GM18873 (cell line): ENCODE data around the gene RPA3.

Experiments used
- ATAC-seq: cut with Tn5 transposase; IDR thresholded peaks from one replicate; pipeline ENCODE4 v1.9.1; 2021; ENCODE audit warnings: mild to moderate bottlenecking, moderate library complexity, moderate number of reproducible peaks; ENCODE audit not compliant: unreplicated experiment, low FRiP score

Gene RPA3

DNA sequence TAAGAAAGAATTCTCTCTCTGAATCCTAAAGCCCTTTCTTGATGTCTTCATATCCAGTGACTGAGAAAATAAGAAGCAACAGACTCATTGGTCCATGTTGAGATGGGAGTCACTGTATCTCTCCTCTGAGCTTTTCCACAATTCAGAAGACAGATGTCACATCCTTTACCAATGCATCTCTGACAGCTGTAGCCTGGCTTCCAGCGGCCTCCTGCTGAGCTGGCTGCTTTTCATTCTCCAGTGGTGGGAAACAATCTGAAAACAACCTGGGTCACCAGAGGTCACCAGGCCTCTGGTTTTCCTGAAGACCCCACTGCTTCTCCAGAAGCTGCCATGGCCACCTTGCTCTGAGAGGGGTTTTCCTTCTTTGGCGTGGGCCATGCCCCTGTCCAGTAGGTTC, 18.3 kb upstream of the RPA3 start:
- no peak for ATAC-seq

DNA sequence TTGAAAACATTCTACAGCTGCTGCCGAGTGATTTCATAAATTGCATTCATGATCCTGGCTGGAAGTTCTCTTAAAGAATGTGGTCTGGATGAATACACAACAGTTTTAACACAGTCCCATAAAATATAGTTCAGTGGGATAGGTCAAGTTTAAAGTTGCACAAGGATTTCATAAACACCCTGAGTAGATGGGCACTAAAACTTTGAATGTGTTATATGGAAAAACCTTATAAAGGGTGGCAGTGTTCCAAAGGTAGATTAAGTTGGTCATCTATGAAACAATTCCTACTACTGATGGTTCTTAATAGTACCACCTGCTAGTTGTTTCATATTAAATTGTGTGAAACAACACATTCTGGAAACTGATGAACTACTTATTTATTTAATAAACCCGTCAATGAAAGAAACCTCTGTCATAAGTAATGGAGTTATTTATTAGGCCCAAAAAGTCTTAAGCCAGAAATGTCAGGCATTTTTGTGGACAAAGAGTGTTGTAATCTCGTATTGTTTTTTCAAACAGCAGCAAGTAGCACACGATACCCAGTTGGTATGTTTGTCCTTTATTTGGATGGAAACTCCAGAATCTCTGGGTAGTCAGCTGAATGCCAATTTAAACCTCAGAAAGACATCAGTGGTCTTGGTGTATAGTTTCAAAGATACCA, 14.3 kb upstream of the RPA3 start:
- no peak for ATAC-seq

DNA sequence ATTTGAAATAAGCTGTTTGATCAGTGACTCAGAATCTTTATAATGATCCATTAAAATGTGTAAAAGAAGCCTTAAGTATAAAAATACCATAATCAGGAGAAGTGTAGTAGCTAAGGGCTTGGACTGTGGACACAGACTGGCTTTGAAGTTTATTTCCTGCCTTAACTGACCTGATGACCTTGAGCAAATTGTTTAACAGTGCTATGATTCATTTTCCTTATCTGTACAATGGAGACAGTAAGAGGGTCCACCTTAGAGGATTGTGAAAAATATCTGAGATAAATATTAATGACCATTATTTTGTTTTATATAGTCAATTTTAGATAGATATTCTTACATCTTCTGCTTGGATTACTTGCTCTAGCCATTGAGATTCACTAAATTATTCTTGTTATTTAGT, 13.3 kb upstream of the RPA3 start:
- no peak for ATAC-seq

DNA sequence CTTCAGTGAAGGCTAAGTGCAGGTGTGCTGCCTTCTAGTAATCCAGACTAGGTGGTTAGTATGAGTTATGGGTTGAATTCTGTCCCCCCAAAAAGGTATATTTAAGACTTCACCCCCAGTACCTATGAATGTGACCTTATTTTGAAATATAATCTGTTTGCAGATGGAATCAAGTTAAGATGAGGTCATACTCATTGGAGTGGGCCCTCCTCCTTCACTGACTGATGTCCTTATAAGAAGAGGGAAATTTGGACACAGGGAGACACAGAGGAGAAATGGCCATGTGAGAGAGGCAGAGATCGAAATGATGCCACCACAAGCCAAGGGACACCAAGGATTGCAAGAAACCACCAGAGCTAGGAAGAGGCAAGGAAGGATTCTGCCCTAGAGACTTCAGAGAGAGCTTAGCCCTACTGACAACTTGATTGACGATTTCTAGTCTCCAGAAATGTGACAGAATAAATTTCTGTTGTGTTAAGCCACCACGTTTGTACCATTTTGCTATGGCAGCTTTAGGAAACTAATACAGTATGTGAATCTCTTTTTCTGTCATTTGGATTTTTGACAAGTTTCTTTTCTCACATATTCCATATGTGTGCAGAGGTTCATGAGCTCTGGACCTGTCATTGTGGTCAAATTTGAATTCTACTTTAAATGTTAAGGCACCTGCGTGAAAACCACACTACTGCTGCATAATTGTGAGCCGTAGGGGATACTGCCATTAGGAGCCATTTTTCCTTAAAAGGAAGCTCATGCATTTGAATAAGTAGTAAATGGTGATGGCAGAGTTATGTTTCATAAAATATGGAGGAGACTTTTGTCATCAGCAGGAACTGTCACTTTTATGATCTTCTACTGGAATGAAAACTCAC, 2.6 kb upstream of the RPA3 start:
- ATAC-seq, result no peak

DNA sequence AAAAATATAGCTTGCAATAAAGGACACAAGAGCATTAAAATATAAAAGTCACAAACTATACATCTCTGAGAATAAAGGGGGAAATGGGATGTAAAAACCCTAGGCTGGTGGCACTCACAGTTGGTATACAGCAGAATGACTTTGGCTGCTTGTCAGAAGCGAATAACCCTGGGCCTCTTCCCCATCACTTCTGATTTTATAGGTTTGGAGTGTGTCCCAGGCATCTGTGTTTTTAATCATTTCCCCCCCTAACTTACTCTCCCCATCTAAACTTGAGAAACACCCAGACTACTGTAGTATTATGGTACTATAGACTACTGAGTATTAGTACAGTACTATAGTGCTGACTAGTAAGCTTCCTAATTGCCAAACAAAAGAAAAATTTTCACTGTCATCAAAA, 1.8 kb upstream of the RPA3 start:
- no peak for ATAC-seq

DNA sequence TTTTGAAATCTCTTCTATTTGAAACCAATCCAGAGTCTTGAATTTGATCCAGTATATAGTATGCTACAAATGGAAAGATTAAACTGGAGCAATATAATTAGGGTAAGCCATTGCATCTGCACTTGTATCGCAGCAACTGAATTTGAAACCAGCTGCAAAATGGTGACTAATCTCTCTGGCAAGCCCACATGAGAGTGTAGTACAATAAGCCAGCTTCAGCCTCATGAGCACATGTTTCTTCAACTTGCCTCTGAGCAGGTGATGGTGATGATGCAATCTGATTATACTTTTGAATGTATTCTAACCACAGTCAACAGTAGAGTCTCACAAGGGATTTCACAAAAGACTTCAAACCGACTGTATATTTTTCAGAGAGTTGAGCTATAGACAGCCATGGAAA, 829 bp upstream of the RPA3 start:
- peak; percentile 94 for ATAC-seq

DNA sequence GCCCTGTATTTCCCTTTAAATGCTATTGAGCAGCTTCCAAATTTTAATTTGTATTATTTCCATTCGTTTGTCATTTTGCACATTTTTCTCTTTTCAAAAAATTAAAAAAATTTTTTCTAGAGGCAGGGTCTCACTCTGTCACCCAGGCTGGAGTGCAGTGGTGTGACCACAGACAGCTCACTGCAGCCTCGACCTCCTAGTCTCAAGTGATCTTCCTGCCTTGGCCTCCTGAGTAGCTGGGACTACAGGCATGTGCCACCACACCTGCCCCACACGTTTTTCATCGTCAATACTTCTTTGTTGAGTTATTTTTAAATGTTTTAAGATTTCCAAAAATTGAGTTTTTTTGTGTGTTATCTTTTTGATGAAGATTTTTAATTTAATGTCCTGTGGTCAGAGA, 4.7 kb downstream of the RPA3 start:
- ATAC-seq, result no peak

DNA sequence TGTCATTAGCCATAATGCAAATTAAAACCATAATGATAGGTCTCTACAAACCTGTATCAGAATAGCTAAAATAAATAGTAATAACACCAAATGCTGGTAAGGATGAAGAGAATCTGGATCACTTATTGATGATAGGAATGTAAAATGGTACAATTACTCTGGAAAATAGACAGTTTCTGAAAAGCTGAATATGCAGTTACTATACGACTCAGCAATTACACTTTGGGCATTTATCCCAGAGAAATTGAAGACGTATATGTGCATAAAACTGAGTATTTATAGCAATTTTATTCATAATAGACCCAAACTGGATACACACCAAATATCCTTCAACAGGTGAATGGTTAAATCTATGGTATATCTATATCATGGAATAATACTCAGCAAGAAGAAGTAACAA, 7.9 kb downstream of the RPA3 start:
- ATAC-seq, result no peak

DNA sequence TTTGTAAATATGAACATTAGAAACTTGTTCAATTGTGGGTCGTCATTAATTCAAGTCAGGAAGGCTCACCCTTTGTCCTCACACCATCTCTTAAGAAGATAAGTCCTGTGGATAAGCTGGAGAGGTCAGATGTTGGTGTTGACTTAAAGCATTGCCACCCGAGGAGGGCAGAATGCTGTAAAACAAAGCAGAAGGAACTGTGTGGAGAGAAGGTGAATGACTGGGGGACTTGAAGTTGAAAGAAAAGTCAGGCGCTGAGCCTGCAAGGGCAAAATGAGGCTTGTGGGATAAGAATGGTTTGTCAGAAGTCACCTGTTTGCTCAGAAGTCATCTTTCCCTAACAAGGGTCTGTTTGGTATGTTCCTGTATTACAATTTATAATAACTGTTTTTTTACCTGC, 9.1 kb downstream of the RPA3 start:
- ATAC-seq, result no peak

DNA sequence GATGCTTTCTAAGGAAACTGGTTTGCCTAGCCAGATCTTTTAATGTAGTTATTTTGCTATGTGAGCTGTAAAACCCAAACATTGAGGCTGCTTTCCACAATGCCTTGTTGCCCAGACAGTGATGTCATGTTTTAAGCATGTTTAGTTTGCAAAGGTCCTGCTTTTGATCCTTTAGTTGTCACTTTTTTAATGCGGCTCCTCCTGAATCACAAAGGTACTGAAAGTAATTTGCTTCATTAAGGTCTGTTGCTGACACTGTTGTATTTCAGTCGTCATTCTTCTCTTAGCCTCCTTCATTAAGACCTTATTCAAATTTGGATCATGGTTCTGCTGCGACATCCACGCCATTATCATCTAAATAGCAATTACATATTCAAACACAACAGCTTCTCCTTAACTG, 10.6 kb downstream of the RPA3 start:
- ATAC-seq, result no peak

DNA sequence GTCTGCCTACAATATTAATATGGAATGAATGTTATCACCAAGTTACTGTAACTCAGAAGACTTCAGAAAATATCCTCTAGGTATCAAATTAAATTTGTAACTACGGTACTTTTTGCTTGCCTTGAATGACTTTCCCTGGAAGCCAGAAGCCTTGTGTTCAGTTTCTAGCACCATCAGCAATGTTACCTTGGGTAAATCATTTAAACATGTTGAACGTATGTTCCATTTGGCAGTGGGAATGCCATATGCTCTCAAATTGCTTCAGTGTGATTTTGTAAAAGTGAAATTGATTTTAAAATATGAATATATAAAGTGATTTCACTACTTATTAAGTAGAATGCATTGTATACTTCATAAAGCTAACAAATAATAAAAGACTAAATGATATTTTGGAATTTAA, 11.2 kb downstream of the RPA3 start:
- no peak for ATAC-seq

DNA sequence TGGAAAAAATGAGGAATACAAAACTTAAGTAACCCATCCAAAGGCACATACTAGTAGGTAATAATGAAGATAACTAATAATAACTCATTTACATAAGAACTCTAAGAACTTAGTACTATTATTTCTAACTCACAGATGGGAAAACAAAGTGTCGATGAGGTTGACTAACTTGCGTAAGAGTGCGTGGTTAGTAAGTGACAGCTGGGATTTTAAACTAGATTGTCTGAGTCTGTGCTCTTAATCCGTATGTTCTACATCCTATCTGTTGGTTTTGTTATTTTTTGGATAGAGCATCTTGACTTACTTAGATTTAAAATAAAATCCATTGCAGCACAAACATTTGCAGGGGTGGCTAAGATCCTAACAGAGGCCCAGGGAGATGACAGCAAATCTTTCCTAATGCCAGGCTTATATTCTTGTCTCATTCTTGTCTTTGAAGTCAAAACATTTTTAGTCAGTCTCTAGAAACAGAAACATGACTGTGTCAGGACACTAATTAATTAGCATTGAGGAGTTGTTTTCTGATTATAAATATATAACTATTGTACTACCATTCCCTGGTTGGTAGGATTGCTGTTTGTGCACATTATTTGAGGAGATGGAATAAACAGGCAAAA, 11.7 kb downstream of the RPA3 start:
- no peak for ATAC-seq

DNA sequence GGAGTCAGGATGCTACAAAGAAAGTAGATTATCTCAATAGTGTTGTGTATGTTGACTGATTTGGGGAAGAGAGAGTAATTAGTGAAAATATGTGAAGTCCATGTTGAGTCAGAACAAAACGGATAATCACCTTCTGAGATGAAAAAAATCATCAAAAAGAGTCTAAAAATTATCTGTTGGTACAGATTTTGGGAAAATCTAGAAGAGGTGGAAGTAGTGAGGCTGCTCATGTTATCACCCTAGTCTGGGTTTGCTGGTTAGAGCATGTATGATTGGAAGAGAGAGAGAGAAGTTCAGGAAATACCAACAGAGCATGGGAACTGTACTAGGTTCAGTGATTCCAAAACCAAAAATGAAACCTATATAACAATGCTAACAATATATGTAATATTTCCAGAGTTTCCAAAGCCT, 12.3 kb downstream of the RPA3 start:
- no peak for ATAC-seq

DNA sequence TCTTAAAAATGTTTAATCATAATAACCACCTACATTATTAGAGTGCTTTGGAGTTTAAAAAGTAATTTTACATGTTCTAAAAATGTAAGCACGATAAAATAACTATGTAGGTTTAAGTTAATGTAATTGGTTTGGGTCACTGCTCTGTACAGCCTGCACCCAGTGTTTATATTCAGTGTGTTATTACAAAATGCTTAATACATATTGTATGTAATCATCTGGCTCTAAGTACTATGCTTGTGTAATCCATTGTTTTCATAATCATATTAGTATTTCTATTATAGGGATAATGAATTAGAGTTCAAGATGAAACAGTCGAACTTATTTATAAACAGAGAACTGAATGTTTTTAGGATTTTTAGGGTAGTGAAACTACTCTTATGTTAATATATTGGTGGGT, 13.1 kb downstream of the RPA3 start:
- ATAC-seq, result no peak

DNA sequence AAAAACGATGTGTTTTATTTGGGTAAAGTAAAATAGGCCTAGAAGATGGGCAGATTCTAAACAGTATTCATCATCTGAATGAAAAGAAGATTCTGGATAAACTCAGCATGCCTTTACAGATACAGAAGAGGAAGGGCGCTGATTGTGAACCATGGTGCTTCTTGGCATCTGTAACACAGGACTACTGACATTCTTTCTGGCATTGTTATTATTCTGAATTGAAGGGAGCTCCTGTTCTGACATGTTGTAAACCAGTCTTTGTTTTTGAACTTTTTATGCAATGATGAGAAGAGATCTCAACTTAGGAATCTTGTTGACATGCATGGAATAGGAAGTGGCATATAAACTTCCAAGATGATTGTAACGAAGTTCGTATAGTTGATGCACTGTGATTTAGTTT, 13.5 kb downstream of the RPA3 start:
- ATAC-seq, result no peak

DNA sequence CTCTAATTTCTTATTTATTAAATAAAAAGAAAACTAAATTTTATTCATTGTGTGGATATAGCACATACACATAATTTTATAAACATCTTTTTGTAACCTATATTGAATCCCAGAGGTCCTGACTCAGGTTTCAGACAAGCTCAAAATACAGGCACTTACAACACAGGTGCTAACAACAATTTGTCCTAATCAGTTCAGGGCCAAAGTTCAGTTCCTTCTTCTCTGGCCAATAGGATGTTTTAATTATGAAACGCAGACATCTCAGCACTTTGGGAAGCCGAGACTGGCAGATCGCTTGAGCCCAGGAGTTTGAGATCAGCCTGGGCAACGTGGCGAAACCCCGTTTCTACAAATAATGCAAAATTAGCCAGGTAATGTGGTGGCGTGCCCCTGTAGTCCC, 15.0 kb downstream of the RPA3 start:
- ATAC-seq, result no peak

DNA sequence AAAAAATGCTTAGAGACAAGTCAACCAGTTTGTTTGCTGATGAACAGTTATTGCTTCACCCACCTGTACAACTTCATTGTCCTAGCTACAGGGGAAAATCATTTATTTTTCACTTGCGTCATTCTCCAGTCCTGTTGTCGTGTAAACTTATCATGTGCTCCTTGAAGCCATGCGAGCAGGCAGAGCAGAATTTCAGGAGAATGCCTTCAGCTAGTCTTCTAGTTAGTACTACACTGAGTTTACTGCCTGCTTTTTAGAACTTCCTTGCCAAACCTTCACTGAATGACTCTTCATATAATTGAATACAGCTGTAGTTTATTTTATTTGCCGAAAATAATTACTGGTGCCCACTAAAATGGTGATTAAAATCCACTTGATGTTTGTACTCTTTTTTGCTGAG, 15.6 kb downstream of the RPA3 start:
- no peak for ATAC-seq

DNA sequence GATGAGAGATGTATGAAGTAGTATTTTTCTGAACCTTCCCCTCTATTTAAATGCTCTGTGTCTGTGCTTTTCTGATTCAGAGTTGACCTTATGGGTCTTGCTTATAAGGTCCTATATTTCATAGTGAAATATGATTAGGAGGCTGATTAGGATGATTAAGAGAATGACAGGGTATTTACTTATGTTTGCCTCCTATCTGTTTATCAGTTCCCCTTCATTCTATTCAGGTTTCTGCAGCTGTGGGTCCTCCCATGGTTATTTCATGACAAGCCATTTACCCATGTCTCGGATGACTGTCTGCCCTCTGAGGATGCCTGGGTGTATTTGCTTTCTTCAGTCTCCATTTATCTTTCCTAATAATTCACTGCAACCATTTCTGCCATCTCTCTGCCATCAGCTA, 16.9 kb downstream of the RPA3 start:
- no peak for ATAC-seq

DNA sequence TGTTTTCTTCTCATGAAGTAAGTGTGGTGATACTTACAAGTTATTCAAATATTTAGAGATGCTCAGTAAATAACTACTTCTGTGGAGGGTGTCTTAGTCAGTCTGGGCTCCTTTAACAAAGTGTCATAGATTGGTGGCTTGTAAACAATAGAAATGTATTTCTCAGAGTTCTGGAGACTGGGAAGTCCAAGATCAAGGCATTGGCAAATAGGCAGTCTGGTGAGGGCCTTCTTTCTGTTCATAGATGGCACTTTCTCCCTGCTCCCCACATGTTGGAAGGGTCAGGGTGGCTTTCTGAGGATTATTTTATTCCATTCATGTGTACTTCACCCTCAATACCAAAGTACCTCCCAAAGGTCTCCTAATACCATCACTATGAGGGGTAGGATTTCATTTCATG, 18.4 kb downstream of the RPA3 start:
- ATAC-seq, result no peak

DNA sequence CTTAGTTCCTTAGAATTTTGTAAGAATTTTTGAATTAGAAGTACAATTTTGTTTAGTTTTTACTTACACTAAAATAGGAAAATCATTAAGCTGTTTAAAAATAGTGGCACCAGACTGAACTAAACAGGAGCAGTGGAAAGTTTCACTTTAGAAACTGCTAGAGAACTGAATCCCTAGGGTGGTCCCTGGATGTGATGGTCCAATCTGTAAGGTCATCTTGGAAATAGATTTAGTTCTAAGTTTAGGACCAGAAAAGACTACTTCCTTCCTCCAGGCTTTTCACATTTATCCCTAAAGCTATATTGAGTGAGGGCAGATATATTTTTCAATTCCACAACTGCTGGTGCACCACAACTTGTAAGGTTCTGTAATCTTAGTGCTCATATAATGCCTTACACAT, 19.0 kb downstream of the RPA3 start:
- ATAC-seq, result no peak

DNA sequence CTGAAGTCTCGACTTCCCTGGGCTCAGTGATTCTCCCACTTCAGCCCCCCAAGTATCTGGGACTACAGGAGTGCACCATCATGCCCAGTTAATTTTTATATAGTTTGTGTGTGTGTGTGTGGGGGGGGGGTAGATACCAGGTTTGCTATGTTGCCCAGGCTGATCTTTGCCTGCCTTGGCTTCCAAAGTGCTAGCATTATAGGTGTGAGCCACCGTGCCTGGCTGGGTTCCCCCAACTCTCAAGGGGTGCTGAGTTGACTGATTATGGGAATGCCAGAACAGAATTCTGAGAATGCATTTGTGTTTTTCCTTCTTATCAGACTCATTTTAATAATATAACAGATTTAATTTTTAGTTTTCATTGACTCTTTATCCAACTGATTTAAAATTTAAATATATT, 19.5 kb downstream of the RPA3 start:
- no peak for ATAC-seq
